Activated naive CD4-positive, alpha-beta T cell (primary cell): Measurements from ENCODE around the gene CKAP2.
"Not testable (repeated sequence)": the region's sequence is repeated elsewhere in the genome, so short reads cannot be mapped to it uniquely, and the experiment has no call there.

Source experiments
- DNase-seq, 4 experiments: peaks; one replicate each; lab custom pipeline; 2025; lab: John Stamatoyannopoulos, UW

CKAP2 gene

GRCh38 chr13:52454820-52455676 lies at the start of gene CKAP2:
Gene CKAP2, plus strand, starts transcription at chr13:52455478. Its CDS starts 79 bp downstream, at chr13:52455557.
- peak; percentile 67 to 89 (median 80) for DNase-seq

- no peak for DNase-seq
Measured at GRCh38 chr13:52405767-52406494, 49.3 kb upstream of the CKAP2 start, which contains the start of gene THSD1. Gene THSD1, minus strand, starts transcription at chr13:52406172. Its CDS starts 3,572 bp downstream, at chr13:52402600.

GRCh38 chr13:52406629-52407028 lies 48.6 kb upstream of the CKAP2 start:
- no peak for DNase-seq

- not testable (repeated sequence) for DNase-seq
Measured at GRCh38 chr13:52407436-52407835, 47.8 kb upstream of the CKAP2 start.

GRCh38 chr13:52408071-52408658 lies 47.1 kb upstream of the CKAP2 start:
- not testable (repeated sequence) for DNase-seq

- no peak for DNase-seq
Measured at GRCh38 chr13:52411629-52412028, 43.6 kb upstream of the CKAP2 start.

- DNase-seq = no peak
Measured at GRCh38 chr13:52412128-52412527, 43.1 kb upstream of the CKAP2 start.

- DNase-seq = no peak
Measured at GRCh38 chr13:52414051-52414450, 41.2 kb upstream of the CKAP2 start.

GRCh38 chr13:52414963-52415362 lies 40.3 kb upstream of the CKAP2 start:
- no peak for DNase-seq

- no peak for DNase-seq
Measured at GRCh38 chr13:52419080-52419479, 36.2 kb upstream of the CKAP2 start.

- DNase-seq = no peak
Measured at GRCh38 chr13:52421216-52421615, 34.1 kb upstream of the CKAP2 start.

GRCh38 chr13:52428295-52428694 lies 27.0 kb upstream of the CKAP2 start:
- DNase-seq = no peak

- DNase-seq = no peak
Measured at GRCh38 chr13:52432456-52432855, 22.8 kb upstream of the CKAP2 start.

- DNase-seq = no peak
Measured at GRCh38 chr13:52446265-52446664, 9.0 kb upstream of the CKAP2 start.

GRCh38 chr13:52447354-52447753 lies 7.9 kb upstream of the CKAP2 start:
- DNase-seq = no peak

GRCh38 chr13:52447815-52448552 lies 7.3 kb upstream of the CKAP2 start:
- DNase-seq = no peak

- no peak for DNase-seq
Measured at GRCh38 chr13:52449331-52450011, 5.8 kb upstream of the CKAP2 start.

GRCh38 chr13:52450012-52450792 lies 5.1 kb upstream of the CKAP2 start, which contains the start of gene VPS36:
Gene VPS36, minus strand, starts transcription at chr13:52450634. Its CDS starts 40 bp downstream, at chr13:52450594.
- DNase-seq = peak; percentile 90 to 95 (median 93)

- DNase-seq = no peak
Measured at GRCh38 chr13:52450793-52451116, 4.5 kb upstream of the CKAP2 start.

GRCh38 chr13:52451135-52451804 lies 4.0 kb upstream of the CKAP2 start:
- DNase-seq = no peak
